Suprapubic skin (tissue), 4 donors: ENCODE data around the gene PLXNA1.

Source experiments
- CTCF ChIP-seq, 2 donors: fragments of 200-600 bp in 1 of 2; fragments of 450-650 bp in 1 of 2; sonication (generic) in 1 of 2; IDR thresholded peaks; one replicate each; pipeline ENCODE4 v1.5.1; 2016 to 2019; ENCODE audit warnings: antibody characterized with exemption in 2 of 2, mild to moderate bottlenecking in 1 of 2, moderate library complexity in 1 of 2
- EP300 ChIP-seq: sonication (generic); formaldehyde crosslinking; IDR thresholded peaks from one replicate; pipeline ENCODE4 v1.6.1; 2017; ENCODE audit warnings: antibody characterized with exemption
- POLR2AphosphoS5 ChIP-seq, 3 donors: sonication (generic); formaldehyde crosslinking; IDR thresholded peaks; one replicate each; pipeline ENCODE4 v1.6.1; 2017; ENCODE audit warnings: antibody characterized with exemption in 3 of 3

- TF ChIP-seq POLR2AphosphoS5 (IDR thresholded peaks at IDR 0.05) (no peak), CTCF (IDR thresholded peaks at IDR 0.05) (no peak), EP300 (no peak)
Observed at GRCh38 chr3:127031845-127032244, 48.9 kb downstream of the PLXNA1 start.
